Activated T-helper 1 cell treated with anti-CD3 and anti-CD28 coated beads, Interleukin-12 subunit alpha, Interleukin-12 subunit beta, Interleukin-2, Interleukin-4 antibody, amounts not matched to agents 30 ng/mL and 10 ng/mL and 1 ng/mL, durations not matched to agents 14 hours and 24 hours and 36 hours (primary cell): ENCODE results near the gene BCL11A. TPM values are rescaled to one million over a fixed set of nuclear protein-coding genes. Genes with fewer than 3 reads are reported as not detected.

Experiments used
- DNase-seq: peaks from one replicate; pipeline ENCODE4 v3.0.0; 2021; ENCODE audit warnings: low spot score
- H3K27ac Mint-ChIP-seq: one replicate; pipeline ENCODE4 v1.8.0; 2021; ENCODE audit warnings: mild to moderate bottlenecking, mixed read lengths
- H3K27me3 Mint-ChIP-seq: one replicate; pipeline ENCODE4 v1.8.0; 2022; ENCODE audit warnings: mild to moderate bottlenecking, moderate library complexity, mixed read lengths; ENCODE audit not compliant: insufficient read depth
- H3K36me3 Mint-ChIP-seq: one replicate; pipeline ENCODE4 v1.8.0; 2021; ENCODE audit warnings: low read depth, mixed read lengths
- H3K4me1 Mint-ChIP-seq: one replicate; pipeline ENCODE4 v1.8.0; 2021; ENCODE audit warnings: low read depth, mixed read lengths
- H3K4me3 Mint-ChIP-seq: one replicate; pipeline ENCODE4 v1.8.0; 2021; ENCODE audit warnings: mild to moderate bottlenecking, moderate library complexity, mixed read lengths
- H3K9me3 Mint-ChIP-seq: one replicate; pipeline ENCODE4 v1.8.0; 2021; ENCODE audit warnings: mixed read lengths
- intact Hi-C: fragments of 100-400 bp; cut with micrococcal nuclease; formaldehyde crosslinking; loops from one replicate; pipeline ENCODE4 v1.15.1; 2024
- total RNA-seq: library from RNA; stranded (reverse); gene quantifications from 2 replicates; pipeline ENCODE4 v1.2.3, GENCODE V29; 2022

Gene BCL11A
- total RNA-seq, 1 donor from 2014 or later: not detected

- no peak overlapping the region for H3K4me3 Mint-ChIP-seq
- no peaks in the 10 kb centered on the region for H3K4me1 Mint-ChIP-seq
- H3K36me3 Mint-ChIP-seq: no peaks in the 10 kb centered on the region
- DNase-seq: no peak
- H3K27me3 Mint-ChIP-seq: peaks cover 8% of the 10 kb centered on the region
- intact Hi-C loops: no loop called here
- no peak overlapping the region for H3K27ac Mint-ChIP-seq
- H3K9me3 Mint-ChIP-seq: no peaks in the 10 kb centered on the region
Observed at GRCh38 chr2:60499651-60500265, 53.7 kb downstream of the BCL11A start.

- no peak overlapping the region for H3K4me3 Mint-ChIP-seq
- no peaks in the 10 kb centered on the region for H3K36me3 Mint-ChIP-seq
- intact Hi-C loops: no loop called here
- no peak overlapping the region for H3K27ac Mint-ChIP-seq
- no peaks in the 10 kb centered on the region for H3K9me3 Mint-ChIP-seq
- no peaks in the 10 kb centered on the region for H3K4me1 Mint-ChIP-seq
- DNase-seq: no peak
- peaks cover 5% of the 10 kb centered on the region for H3K27me3 Mint-ChIP-seq
Observed at GRCh38 chr2:60498816-60499429, 54.5 kb downstream of the BCL11A start.

GRCh38 chr2:60498127-60498815 lies 55.2 kb downstream of the BCL11A start:
- Mint-ChIP-seq H3K4me1 (no peaks in the 10 kb centered on the region), H3K27me3 (peaks cover 3% of the 10 kb centered on the region), H3K27ac (no peak overlapping the region), H3K9me3 (no peaks in the 10 kb centered on the region), H3K36me3 (no peaks in the 10 kb centered on the region), H3K4me3 (no peak overlapping the region)
- DNase-seq: no peak
- intact Hi-C loops: no loop called here

GRCh38 chr2:60497500-60497899 lies 56.0 kb downstream of the BCL11A start:
- no peak for DNase-seq
- Mint-ChIP-seq H3K9me3 (no peaks in the 10 kb centered on the region), H3K27me3 (peaks cover 3% of the 10 kb centered on the region), H3K36me3 (no peaks in the 10 kb centered on the region), H3K4me3 (no peak overlapping the region), H3K4me1 (no peaks in the 10 kb centered on the region), H3K27ac (no peak overlapping the region)
- intact Hi-C loops: no loop called here

GRCh38 chr2:60496956-60497355 lies 56.5 kb downstream of the BCL11A start:
- Mint-ChIP-seq H3K4me1 (no peaks in the 10 kb centered on the region), H3K4me3 (no peak overlapping the region), H3K27me3 (peaks cover under 1% of the 10 kb centered on the region), H3K27ac (no peak overlapping the region), H3K9me3 (no peaks in the 10 kb centered on the region), H3K36me3 (no peaks in the 10 kb centered on the region)
- no peak for DNase-seq
- intact Hi-C loops: no loop called here

- Mint-ChIP-seq H3K27me3 (no peaks in the 10 kb centered on the region), H3K36me3 (no peaks in the 10 kb centered on the region), H3K27ac (no peak overlapping the region), H3K4me1 (no peaks in the 10 kb centered on the region), H3K9me3 (no peaks in the 10 kb centered on the region), H3K4me3 (no peak overlapping the region)
- intact Hi-C loops: no loop called here
- no peak for DNase-seq
Observed at GRCh38 chr2:60496475-60496874, 57.0 kb downstream of the BCL11A start.

GRCh38 chr2:60495041-60495625 lies 58.3 kb downstream of the BCL11A start:
- no peak for DNase-seq
- intact Hi-C loops: no loop called here
- Mint-ChIP-seq H3K9me3 (no peaks in the 10 kb centered on the region), H3K27me3 (no peaks in the 10 kb centered on the region), H3K36me3 (no peaks in the 10 kb centered on the region), H3K4me1 (no peaks in the 10 kb centered on the region), H3K27ac (no peak overlapping the region), H3K4me3 (no peak overlapping the region)

GRCh38 chr2:60493804-60494387 lies 59.6 kb downstream of the BCL11A start:
- Mint-ChIP-seq H3K9me3 (no peaks in the 10 kb centered on the region), H3K27me3 (peaks cover 2% of the 10 kb centered on the region), H3K4me3 (no peak overlapping the region), H3K36me3 (no peaks in the 10 kb centered on the region), H3K27ac (no peak overlapping the region), H3K4me1 (no peaks in the 10 kb centered on the region)
- intact Hi-C loops: no loop called here
- DNase-seq: no peak

GRCh38 chr2:60492548-60492947 lies 60.9 kb downstream of the BCL11A start:
- Mint-ChIP-seq H3K27me3 (peaks cover 2% of the 10 kb centered on the region), H3K27ac (no peak overlapping the region), H3K4me3 (no peak overlapping the region), H3K36me3 (no peaks in the 10 kb centered on the region), H3K9me3 (no peaks in the 10 kb centered on the region), H3K4me1 (no peaks in the 10 kb centered on the region)
- no peak for DNase-seq
- intact Hi-C loops: no loop called here

GRCh38 chr2:60490848-60491247 lies 62.6 kb downstream of the BCL11A start:
- intact Hi-C loops: no loop called here
- Mint-ChIP-seq H3K9me3 (no peaks in the 10 kb centered on the region), H3K4me1 (no peaks in the 10 kb centered on the region), H3K27me3 (peaks cover 2% of the 10 kb centered on the region), H3K36me3 (no peaks in the 10 kb centered on the region), H3K27ac (no peak overlapping the region), H3K4me3 (no peak overlapping the region)
- DNase-seq: no peak

GRCh38 chr2:60490441-60490840 lies 63.0 kb downstream of the BCL11A start:
- no peak for DNase-seq
- intact Hi-C loops: no loop called here
- no peak overlapping the region for H3K27ac Mint-ChIP-seq
- no peaks in the 10 kb centered on the region for H3K36me3 Mint-ChIP-seq
- H3K27me3 Mint-ChIP-seq: peaks cover 2% of the 10 kb centered on the region
- H3K9me3 Mint-ChIP-seq: no peaks in the 10 kb centered on the region
- H3K4me1 Mint-ChIP-seq: no peaks in the 10 kb centered on the region
- H3K4me3 Mint-ChIP-seq: no peak overlapping the region

GRCh38 chr2:60489289-60489688 lies 64.2 kb downstream of the BCL11A start:
- H3K27ac Mint-ChIP-seq: no peak overlapping the region
- peaks cover 7% of the 10 kb centered on the region for H3K27me3 Mint-ChIP-seq
- no peak overlapping the region for H3K4me3 Mint-ChIP-seq
- DNase-seq: no peak
- no peaks in the 10 kb centered on the region for H3K4me1 Mint-ChIP-seq
- H3K36me3 Mint-ChIP-seq: no peaks in the 10 kb centered on the region
- H3K9me3 Mint-ChIP-seq: no peaks in the 10 kb centered on the region
- intact Hi-C loops: no loop called here

GRCh38 chr2:60488291-60488690 lies 65.2 kb downstream of the BCL11A start:
- DNase-seq: no peak
- H3K27ac Mint-ChIP-seq: no peak overlapping the region
- H3K4me1 Mint-ChIP-seq: no peaks in the 10 kb centered on the region
- intact Hi-C loops: no loop called here
- H3K9me3 Mint-ChIP-seq: no peaks in the 10 kb centered on the region
- no peak overlapping the region for H3K4me3 Mint-ChIP-seq
- no peaks in the 10 kb centered on the region for H3K36me3 Mint-ChIP-seq
- H3K27me3 Mint-ChIP-seq: peaks cover 13% of the 10 kb centered on the region
